Endometrial microvascular endothelial cells (primary cell): ENCODE measurements around the gene HMCN2. TPM values are rescaled to one million over a fixed set of nuclear protein-coding genes. Genes with fewer than 3 reads are reported as not detected.
"Not testable (repeated sequence)": the region's sequence is repeated elsewhere in the genome, so short reads cannot be mapped to it uniquely, and the experiment has no call there.

Source experiments
- in situ Hi-C: cut with HindIII; loops from 2 replicates; pipeline ENCODE4 v1.10.0; 2017; ENCODE audit warnings: low sequenced_read_pairs, low pct_unique_long_range_greater_than_20kb; ENCODE audit errors: inconsistent ontology term
- total RNA-seq: library from RNA; depleted of rRNA; stranded (reverse); fragments of >200 nt; gene quantifications from one replicate; pipeline ENCODE4 v1.2.3, GENCODE V29; 2015; ENCODE audit errors: inconsistent ontology term

Gene HMCN2
- total RNA-seq, 1 donor from 2014 or later = not detected

GRCh38 chr9:130336027-130336610 is 70.6 kb downstream of the HMCN2 start:
- in situ Hi-C loops = no loop called here

DNA sequence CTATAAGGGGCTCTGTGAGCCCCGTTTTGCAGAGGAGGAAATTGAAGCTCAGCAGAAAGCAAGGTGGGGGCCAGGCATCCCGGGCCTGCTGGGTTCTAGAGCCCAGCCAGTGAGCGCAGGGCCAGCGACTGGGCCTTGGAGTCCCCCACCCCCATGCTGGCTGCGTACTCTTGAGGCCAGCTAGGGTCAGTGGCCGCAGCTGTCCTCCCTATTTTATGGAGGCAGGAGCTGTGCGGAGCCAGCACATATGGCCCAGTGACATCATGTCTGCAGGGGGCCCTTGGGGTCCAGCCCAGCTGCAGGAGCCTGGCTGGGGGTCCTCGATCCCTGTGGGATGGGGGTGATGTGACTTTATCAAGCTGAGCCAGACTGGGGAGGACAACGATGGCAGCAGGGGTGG is 71.3 kb downstream of the HMCN2 start:
- in situ Hi-C loops = no loop called here

- in situ Hi-C loops = no loop called here
Observed at GRCh38 chr9:130337318-130337717, 71.8 kb downstream of the HMCN2 start.

DNA sequence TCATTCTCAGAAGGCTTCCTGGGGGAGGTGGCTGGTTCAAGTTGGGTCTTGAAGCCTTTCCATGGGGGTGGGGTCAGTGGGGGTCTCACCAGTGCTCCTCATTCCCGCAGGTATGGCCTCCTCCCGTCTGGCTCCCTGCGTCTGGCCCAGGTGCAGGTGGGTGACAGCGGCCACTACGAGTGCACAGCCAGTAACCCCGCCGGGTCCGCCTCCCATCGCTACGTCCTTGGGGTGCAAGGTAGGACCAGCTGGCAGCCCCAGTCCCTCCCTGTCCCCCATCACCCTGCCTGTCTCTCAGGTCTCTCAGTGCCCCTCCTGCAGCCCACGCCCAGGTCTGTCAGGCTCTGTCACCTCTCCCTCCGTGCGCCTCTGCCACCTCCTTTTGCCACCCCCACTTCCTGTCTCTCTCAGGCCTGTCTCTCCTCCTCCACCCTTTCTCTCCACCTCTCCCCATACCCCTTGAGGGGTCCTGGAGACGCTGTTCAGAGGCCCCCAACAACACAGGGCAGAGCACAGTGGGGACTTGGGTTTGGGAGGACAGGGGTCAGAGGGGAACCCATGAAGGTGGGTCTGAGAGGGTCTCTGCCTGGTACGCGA is 72.3 kb downstream of the HMCN2 start:
- in situ Hi-C loops = no loop called here

GRCh38 chr9:130338891-130339290 is 73.3 kb downstream of the HMCN2 start:
- in situ Hi-C loops = not testable (repeated sequence)

DNA sequence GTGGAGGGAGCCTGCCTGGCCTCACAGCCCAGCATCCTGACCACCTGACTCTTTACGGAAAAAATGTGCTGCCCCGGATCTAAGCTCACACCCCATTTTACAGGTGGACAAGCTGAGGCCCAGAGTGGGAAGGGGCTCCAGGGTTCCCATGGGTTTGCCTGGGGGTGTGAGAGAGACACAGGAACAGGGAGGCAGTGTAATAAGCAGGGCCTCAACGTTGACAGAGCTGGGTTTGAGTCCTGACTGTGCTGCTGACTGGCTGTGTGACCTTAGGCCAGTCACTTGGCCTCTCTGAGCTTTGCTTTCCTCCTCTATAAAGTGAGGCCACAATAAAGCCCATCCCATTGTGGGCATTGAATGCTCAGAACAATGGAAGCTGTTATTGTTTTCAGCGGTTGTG is 73.7 kb downstream of the HMCN2 start:
- in situ Hi-C loops = no loop called here

DNA sequence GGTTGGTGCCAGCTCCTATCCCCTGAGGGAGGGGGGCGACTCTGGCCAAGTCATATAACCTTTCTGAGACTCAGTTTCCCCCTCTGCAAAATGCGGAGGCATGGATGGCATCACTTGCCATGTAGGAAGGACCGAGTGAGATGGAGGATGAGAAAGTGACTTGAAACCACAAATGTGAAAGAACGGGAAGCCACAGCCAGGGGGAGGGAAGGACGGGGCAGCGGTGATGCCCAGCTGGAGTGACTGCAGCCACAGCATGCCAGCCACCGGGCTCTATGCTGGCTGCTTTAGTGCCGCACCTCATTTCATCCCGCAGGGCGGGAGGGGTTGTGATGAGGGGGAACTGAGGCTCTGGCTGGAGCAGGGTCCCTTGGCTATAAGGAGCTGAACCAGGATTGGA is 74.5 kb downstream of the HMCN2 start:
- in situ Hi-C loops = no loop called here

- in situ Hi-C loops = not testable (repeated sequence)
Observed at GRCh38 chr9:130340557-130340956, 75.0 kb downstream of the HMCN2 start.

- in situ Hi-C loops = no loop called here
Observed at GRCh38 chr9:130341128-130341527, 75.6 kb downstream of the HMCN2 start.

GRCh38 chr9:130341839-130342713 is 76.5 kb downstream of the HMCN2 start:
- in situ Hi-C loops = no loop called here

DNA sequence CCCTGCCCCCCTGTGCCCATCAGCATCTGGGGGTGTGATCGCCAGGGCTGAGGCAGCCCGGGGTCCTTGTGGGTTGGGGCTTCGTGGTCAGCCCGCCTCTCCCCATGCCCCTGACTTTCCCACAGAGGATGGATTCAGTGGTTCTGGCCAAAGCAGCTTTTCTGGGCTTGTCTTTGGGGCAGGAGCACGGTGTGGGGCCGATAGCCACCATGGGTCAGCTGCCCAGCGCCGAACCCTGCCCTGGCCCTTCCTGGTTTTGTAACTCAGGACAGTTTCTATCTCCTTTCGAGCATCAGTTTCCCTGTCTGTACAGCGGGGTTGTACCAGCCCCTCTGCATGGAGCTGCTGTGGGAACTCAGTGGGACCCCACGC is 77.1 kb downstream of the HMCN2 start:
- in situ Hi-C loops = no loop called here

DNA sequence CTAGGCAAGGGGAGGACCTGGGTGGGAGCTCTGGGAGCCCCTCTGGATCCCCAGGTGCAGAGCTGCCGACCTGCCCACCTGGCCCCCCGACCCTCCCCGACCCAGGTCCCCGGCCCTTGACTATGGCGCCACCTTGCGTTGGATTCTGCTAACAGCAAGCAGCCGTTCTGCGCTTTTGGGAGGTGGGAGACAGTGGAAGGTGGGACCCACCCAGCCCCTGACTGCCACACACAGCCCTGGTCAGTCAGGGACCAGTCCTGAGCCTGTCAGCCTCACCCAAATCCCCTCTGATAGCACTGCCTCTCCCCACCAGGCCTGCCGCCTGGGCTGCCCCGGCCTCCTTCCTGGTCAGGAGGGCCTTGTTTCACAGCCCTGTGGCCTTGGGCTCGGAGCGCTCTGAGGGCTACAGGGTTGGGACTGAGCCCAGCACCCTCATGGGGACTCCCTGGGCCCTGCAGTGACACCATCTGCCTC is 77.9 kb downstream of the HMCN2 start:
- in situ Hi-C loops = no loop called here

DNA sequence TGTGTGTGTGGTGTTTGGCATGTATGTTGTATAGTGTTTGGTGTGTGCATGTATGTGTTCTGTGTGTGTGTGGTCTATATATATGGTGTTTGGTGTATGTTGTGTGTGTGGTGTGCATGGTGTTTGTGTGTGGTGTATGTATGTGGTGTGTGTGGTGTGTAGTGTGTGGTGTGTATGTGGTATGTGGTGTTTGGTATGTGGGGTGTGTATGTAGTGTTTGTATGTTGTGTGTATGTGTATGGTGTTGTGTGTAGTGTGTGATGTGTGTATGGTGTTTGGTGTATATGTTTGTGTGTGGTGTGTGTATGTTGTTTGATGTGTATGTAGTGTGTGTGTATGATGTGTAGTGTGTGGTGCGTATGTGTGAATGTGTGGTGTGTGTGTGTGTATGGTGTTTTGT is 78.8 kb downstream of the HMCN2 start:
- in situ Hi-C loops = no loop called here

- in situ Hi-C loops = no loop called here
Observed at GRCh38 chr9:130345009-130345896, 79.7 kb downstream of the HMCN2 start.

GRCh38 chr9:130345897-130346385 is 80.4 kb downstream of the HMCN2 start:
- in situ Hi-C loops = no loop called here

- in situ Hi-C loops = no loop called here
Observed at GRCh38 chr9:130346431-130346830, 80.9 kb downstream of the HMCN2 start.

- in situ Hi-C loops = no loop called here
Observed at GRCh38 chr9:130347036-130347435, 81.5 kb downstream of the HMCN2 start.

GRCh38 chr9:130347931-130348330 is 82.4 kb downstream of the HMCN2 start:
- in situ Hi-C loops = no loop called here

DNA sequence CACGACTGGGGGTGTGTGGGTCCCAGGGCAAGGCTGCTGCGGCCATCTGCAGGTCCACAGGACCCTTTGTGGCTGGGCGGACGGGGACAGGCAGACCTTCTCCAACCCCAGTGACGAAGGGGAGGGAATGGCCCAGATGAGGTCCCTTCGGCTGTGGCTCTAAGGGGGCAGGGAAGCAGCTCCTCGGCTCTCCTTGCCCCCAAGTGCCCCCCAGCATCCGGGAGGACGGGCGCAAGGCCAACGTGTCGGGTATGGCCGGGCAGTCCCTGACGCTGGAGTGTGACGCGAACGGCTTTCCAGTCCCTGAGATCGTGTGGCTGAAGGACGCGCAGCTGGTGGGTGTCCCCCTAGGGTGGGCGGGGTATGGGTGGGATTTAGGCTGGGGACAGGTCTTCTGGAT is 82.8 kb downstream of the HMCN2 start:
- in situ Hi-C loops = no loop called here
